GM21825 (cell line): Measurements from ENCODE around the gene ADAM8.
A peak's percentile ranks its signal among the peaks of the same experiment; 100 is the strongest.
"Not testable (repeated sequence)": the region's sequence is repeated elsewhere in the genome, so short reads cannot be mapped to it uniquely, and the experiment has no call there.

ENCODE experiments used
- ATAC-seq: cut with Tn5 transposase; IDR thresholded peaks from one replicate; pipeline ENCODE4 v1.9.1; 2021; ENCODE audit warnings: mild to moderate bottlenecking, moderate library complexity; ENCODE audit not compliant: unreplicated experiment

ADAM8 gene

DNA sequence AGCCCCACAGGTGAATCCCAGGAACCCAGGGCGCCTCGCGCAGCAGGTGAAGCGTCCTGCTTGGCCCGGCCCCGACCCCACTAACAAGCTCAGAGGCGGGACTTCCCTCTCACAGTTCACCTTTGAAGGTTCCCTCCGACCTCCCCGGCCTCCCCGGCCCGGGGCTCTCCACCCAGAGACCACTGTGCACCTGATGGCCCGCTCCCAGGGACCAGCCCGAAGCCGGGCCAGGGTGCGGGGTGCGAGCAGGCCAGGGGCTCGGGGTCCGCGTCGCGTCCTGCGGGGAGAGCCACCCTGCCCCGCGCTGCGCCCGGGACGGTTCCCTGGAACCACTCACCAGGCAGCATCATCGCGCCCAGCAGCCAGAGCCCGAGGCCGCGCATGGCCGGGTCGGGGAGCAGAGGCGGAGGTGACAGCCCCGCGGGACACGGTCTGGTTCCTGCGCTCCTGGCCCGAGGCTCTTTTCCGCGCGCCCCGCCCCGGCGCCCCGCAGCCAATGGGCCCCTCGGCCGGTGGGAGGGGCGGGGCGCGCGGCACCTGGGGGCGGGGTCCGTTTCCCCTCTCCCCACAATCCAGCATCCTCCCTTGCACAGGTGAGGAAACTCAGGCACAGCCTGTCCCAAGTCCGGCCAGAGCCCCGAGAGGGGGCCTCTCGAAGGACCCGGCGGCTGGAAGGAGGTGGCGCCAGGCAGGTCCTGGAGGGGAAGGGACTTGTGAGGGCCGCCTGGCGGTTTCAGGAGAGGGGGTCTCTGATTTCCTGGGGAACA, at the start of gene ADAM8:
ADAM8 (minus strand) TSS at position 434 of the 767 bp plus-strand sequence; CDS start at position 383, 51 bp downstream.
- peak; percentile 43 for ATAC-seq

DNA sequence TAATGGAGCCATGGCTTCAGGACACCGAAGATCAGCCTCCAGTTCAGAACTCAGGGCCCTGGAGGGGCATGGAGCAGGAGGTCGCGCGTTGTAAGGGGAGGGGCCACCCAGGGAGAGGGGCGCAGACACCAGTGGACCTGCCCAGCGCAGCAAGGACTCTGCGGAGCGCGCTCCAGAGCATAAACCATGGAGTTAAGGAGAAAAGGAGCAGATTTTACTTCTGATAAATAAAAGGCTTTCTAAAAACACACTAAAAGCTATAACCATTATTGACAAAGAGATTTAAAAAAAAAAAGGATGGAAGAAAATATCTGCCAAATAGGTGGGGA, 49.5 kb upstream of the ADAM8 start:
- no peak for ATAC-seq

DNA sequence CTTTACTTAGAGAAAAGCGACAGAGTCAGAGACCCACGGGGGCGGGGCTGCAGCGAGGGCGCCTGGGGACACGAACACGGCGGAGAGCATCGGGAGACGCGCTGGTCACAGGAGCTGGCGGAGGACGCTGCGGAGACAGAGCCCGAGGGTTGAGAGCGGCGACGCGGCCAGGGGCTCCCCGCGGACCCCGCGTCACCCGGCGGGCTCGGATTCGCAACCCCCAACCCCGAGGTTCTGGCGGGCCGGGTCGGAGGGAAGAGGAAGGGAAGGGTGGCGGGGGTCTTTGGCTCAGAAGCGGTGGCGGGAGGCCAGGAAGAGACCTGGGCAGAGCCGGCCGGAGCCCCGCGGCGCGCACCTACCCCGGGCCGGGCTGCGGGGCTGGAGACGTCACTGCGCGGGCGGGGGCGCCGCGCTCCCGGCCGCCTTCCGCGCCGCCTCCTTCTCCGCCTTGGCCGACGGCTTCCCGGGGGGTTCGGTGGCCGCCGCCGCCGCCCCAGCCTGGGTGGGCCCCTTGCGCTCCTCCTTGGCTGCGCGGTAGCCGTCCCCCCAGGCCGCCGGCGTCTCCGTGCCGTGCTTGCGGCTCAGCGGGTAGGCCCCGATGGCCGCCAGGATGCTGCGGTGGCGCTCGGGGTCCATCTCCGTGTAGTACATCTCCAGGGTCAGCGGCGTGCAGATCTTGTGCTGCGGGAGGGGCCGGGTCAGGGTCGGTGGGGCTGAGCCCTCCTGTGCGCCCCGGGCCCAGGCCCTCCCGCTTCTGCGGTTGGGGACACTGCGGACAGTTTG, 49.0 kb upstream of the ADAM8 start:
- ATAC-seq = no peak

DNA sequence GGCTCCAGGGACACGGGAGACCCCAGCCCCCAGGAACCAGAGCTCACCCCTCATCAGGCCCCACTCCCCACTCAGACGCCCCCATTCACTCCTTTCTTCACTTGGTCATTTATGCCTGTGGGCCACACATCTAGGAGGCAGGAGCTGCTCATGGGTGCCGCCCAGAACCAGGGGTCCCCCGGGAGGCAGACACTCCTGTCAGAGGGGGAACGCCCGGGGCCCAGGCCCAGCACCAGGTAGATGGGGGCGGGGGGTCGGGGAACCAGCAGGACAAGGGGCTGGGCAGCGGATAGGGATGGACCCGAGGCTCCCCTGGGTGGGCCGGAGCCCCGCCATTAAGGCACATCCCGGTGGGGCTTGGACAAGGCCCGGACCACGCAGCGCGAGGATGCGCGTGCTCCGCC, 48.2 kb upstream of the ADAM8 start:
- ATAC-seq = no peak

DNA sequence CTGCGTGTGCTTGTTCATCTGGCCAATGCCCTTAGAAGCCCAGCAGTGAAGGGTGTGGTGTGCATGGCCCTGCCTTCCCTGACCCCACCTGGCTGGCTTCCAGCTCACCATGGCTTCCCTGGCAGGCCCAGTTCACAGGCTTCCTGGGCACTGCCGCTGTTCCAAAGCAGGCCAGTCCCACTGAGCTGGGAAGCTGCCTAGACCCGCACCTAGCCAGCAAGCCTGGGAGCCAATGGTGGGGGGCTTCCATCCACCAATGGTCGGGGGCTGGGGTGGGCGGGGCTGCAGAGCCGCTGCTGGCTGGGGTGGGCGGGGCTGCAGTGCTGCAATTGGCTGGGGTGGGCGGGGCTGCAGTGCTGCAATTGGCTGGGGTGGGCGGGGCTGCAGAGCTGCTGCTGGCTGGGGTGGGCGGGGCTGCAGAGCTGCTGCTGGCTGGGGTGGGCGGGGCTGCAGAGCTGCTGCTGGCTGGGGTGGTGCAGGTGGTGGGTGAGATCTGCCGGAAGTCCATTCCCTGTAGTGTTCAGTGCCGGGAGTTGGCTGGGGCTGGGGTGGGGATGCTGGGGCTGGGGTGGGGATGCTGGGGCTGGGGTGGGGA, 47.6 kb upstream of the ADAM8 start:
- ATAC-seq = no peak

DNA sequence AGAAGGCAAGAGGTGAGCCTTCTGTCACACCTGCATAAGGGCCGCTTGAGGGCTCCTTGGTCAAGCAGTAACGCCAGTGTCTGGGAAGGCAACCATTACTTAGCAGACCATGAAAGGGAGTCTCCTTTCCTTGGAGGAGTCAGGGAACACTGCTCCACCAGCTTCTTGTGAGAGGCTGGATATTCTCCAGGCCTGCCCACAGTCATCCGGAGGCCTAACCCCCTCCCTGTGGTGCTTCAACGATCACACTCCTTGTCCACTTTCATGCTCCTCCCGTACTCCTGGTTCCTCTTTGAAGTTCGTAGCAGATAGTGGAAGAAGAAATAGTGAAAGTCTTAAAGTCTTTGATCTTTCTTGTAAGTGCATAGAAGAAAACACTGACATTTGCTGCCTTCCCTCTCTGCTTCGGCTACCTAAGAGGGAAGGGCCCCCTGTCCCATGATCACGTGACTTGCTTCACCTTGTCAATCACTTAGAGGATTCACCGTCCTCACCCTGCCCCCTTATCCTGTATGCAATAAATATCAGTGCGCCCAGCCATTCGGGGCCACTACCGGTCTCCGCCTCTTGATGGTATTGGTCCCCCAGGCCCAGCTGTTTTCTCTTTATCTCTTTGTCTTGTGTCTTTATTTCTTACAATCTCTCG, 45.5 kb upstream of the ADAM8 start:
- ATAC-seq = not testable (repeated sequence)

DNA sequence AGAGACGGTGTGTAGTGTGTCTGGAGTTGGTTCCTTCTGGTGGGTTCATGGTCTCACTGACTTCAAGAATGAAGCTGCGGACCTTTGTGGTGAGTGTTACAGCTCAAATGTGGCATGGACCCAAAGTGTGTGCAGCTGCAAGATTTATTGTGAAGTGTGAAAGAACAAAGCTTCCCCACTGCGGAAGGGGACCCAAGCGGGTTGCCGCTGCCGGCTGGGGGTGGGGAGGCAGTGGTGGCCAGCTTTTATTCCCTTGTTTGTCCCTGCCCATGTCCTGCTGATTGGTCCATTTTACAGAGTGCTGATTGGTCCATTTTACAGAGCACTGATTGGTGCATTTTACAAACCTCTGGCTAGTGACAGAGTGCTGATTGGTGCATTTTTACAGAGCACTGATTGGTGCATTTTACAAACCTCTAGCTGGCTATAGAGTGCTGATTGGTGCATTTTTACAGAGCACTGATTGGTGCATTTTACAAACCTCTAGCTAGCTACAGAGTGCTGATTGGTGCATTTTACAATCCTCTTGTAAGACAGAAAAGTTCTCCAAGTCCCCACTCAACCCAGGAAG, 44.3 kb upstream of the ADAM8 start:
- not testable (repeated sequence) for ATAC-seq

DNA sequence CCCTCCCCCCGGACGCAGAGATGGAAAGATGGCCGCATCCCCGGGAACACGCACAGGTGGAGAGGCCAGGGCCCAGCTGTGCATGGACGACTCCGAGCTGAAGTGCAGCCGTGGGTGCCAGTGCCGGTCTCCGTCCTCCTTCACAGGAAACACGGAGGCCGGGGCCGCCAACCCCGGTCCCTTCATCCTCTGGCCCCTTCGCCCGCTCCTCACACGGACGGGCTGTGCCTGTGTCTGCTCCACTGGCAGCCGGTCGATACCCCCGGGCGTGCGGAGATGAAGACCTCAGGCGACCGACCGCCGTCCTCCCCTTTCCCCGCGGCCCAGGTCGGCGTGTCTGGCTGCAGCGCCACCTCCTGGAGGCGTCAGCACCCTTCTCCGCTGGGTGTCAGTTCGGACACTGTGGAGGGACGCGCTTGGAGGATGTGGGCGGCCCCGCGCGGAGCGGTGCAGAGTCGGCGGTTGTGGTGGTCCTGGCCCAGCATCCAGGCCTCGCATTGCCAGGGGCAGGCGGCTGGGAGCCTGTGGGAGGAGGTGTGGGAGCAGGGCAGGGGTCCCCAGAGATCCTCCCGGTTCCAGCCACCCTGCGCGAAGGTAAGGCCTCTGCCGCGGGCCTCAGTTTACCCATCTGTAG, 41.9 kb upstream of the ADAM8 start:
- peak; percentile 80 for ATAC-seq

DNA sequence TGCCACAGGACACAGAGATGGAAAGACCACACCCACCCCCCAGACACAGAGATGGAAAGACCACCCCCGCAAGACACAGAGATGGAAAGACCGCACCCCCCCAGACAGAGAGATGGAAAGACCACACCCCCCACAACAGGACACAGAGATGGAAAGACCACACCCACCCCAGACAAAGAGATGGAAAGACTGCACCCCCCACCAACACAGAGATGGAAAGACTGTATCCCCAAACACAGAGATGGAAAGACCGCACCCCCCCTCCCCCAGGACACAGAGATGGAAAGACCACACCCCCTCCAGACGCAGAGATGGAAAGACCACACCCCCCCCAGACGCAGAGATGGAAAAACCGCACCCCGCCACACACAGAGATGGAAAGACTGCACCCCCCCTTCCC, 40.1 kb upstream of the ADAM8 start:
- ATAC-seq = no peak

DNA sequence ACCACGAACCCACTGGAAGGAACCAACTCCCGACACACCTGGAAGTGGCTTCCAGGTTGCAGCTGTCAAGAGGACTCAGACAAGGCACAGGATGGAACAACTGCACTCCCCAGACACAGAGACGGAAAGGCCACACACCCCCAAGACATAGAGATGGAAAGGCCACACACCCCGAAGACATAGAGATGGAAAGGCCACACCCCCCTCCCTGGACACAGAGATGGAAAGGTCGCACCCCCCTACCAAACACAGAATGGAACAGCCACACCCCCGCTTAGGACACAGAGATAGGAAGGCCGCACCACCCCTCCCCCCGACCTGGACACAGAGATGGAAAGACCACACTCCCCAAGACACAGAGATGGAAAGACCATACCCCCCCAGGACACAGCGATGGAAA, 39.6 kb upstream of the ADAM8 start:
- no peak for ATAC-seq

DNA sequence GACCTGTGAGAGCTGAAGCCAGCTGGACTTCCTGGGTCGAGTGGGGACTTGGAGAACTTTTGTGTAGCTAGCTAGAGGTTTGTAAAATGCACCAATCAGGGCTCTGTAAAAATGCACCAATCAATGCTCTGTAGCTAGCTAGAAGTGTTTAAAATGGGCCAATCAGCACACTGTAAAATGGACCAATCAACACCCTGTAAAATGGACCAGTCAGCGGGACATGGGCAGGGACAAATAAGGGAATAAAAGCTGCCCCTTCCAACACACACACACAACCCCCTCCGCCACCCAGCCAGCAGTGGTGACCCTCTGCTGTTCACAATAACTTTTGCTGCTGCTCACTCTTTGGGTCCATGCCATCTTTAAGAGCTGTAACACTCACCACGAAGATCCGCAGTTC, 39.2 kb upstream of the ADAM8 start:
- ATAC-seq = no peak

DNA sequence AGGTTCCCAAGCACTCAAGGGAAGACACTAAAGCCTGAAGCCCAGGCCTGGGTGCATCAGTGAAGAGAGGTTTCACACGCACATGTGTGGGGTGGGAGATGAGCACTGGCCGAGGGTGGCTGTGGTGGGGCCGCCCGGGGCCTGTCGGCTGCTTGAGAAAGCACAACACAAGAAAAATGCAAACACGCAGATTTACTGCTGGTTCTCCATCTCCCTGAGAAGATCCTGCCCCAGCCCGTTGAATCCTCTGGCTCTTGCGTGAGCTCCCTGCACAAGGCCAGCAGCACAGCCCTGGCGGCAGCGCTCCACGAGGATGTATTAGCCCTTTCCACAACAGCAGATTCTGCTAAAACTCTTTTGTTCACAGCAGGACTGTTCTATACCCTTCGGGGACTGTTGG, 38.2 kb upstream of the ADAM8 start:
- no peak for ATAC-seq

DNA sequence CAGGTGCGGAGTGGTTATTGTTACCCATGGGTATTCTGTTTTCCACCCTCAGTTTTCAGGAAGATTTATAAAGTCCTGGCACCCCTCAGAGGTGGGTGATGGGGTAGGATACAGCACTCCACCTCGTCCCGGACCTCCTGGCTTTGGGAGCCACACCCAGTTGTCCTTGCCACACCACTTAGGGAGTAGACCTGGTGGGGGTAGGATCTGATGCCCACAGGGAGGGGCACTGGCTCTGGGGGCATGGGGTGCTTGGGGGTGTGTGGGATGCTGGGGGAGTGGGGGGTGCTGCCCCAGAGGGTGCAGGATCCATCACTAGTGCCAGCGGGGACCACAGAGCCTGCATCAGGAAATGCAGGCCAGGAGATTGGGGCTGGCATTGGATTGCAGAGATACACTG, 36.5 kb upstream of the ADAM8 start:
- no peak for ATAC-seq

DNA sequence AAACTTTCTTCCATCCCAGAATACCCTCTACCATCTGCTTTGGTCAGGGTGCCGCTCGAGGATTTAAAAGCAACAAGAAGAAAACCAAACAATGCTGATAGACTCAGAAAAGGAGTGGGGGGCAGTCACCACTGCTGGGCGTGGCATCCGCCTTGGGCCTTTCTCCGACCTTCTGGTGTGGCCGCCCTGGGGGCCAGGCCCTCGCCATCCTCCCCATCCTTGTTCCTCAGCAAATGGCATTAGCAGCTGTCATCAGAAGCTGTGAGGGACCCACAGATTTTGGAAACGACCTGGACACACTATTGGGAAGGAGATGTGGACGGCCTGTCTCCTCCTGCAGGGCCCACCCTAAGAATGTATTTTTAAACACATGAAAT, 36.1 kb upstream of the ADAM8 start:
- no peak for ATAC-seq

DNA sequence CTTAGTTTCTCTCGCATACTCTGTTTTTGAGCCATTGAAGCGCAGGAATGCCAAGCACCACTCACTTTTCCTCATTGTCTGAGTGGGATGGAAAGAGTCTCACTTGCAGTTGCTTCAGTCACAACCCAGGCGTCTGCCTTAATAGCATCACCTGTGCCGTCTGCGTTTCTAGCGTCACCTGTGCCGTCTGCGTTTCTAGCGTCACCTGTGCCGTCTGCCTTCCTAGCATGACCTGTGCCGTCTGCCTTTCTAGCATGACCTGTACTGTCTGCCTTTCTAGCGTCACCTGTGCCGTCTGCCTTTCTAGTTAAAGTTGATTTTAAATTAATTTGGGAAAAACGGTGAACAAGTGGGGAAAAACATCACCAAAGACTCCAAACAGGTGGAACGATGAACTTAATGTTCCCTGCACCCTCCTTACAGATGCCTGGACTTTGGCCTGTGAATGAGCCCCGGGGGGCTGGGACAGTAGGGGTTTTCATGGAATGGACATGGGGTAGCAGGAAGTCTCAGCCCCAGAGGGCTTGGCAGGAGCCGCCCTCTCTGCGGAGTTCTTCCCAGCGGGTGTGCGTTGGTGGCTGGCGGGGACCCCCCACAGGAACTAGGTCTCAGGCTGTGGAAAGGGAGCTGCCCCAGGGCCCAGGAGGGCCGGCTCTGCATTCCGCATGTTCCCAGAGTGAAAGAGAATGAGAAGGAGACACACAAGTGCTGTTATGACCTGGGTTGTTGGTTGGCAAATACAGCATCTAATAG, 35.5 kb upstream of the ADAM8 start:
- ATAC-seq = no peak

DNA sequence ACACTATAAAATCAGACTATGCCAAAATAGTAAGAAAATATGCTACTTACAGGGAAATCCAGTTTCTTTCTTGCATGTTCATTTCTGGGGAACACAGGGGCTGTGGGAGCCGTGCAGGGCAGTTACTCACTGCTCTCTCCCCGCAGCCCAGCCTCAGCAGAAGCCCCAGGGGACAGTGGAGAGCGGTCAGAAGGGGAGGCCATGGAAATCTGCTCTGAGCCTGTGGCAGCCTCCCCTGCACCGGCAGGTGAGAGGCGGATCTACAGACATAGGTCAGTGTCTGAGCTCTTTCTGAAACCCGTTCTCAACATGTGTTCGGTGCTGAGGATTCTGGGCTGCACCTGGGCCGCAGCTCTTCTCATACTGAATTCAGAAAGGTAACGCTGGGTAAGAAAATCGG, 34.9 kb upstream of the ADAM8 start:
- ATAC-seq = no peak

DNA sequence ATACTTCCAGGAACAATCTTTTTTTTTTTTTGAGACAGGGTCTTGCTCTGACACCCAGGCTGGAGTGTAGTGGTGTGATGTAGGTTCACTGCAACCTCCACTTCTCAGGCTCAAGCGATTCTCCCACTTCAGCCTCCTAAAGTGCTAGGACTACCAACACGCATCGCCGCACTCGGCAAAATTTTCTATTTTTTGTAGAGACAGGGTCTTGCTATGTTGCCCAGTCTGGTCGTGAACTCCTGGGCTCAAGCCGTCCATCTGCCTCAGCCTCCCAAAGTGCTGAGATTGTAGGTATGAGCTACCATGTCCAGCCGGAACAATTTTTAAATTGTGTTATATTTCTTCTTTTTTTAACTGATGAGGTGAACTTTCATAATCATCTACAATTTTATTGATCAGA, 34.1 kb upstream of the ADAM8 start:
- ATAC-seq = no peak

DNA sequence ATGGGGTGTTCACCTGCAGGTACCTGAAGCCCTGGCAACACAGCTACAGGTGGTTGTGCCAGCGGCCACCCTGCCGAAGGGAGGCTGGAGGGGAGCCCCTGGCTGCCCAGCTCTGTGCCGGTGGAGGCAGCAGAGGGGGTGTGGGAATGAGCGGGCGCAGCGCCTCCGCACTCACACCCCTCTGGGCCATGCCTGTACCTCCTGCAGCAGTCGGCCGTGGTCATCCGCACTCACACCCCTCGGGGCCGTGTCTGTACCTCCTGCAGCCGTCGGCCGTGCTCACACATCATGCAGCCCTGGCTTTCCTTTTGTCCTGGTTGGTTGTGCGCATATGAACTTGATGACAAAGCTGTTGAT, 33.7 kb upstream of the ADAM8 start:
- ATAC-seq = no peak

DNA sequence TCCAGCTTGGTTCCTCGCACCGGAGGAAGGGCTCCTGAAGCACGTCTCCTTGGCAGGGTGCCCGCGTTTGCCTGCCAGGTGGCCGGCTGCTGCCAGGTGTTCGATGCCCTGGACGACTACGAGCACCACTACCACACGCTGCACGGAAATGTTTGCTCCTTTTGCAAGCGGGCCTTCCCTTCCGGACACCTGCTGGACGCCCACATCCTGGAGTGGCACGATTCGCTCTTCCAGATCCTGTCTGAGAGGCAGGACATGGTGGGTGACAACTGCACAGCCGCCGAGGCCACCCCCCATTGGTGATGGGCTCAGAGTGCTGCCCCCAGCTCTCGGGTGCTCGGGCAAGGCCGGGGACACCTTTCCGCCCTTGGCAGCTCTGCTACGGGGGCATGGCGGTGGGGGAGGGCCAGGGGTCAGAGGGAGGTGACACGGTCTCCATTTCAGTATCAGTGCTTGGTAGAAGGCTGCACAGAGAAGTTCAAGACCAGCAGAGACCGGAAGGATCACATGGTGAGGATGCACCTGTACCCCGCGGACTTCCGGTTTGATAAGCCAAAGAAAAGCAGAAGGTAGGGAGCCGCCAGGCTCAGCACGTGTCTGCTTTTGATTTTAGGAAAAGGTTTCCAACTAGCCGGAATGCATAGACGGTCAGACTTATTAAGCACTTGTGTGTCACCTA, 33.2 kb upstream of the ADAM8 start:
- ATAC-seq = no peak
